ENCODE measurements around the gene EIF2S3B.

The EIF2S3B gene

DNA sequence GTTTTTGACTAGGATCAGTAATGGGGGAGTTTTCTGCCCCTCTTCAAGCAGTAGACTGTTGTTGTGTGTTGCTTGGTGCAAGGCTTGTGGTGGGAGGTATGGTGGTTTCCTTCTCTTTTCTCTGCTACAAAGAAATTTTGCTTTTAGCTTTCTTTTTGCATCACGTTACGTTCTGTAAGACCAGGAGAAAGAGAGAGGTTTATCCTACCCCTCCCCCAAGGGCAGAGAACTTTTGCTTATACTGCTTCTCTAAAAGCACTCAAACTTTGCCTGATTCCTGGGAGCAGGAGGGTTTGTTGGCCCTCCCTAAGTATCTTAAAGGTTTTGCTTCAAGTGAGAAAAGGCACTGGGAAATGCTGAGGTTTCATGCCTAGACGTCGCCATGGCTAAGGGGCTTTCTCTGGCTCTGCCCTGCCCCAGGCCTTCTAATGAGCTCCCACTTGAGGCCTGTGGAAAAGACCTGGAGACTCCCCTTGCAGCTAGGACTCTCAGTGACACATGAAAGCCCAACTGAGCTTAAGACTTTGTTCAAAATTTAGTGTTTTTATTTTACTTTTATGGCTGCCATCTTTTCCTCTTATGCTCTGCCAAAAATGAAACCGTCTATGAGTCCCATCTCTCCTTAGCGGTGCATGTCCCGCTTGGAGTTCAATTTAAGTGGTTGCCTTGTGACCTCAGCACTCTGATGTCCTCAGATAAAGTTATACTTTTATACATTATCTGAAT lies 49.2 kb downstream of the EIF2S3B start:
- DNase-seq: no peak

- DNase-seq: no peak
These were observed 51.6 kb downstream of the EIF2S3B start for GRCh38 chr12:10557329-10557728.

GRCh38 chr12:10557766-10558165 lies 52.1 kb downstream of the EIF2S3B start:
- DNase-seq: no peak
